T-helper 2 cell (primary cell): Measurements from ENCODE around the gene MYEOV.
A peak's percentile ranks its signal among the peaks of the same experiment; 100 is the strongest.

ENCODE experiments used
- DNase-seq, 5 experiments: peaks; one replicate each; pipeline versions ENCODE4 v3.0.0 to v3.0.0-alpha.2; 2012 to 2022

Gene MYEOV

GRCh38 chr11:69287968-69288882 lies 5.7 kb upstream of the MYEOV start:
- DNase-seq = no peak

- DNase-seq = no peak
Measured at GRCh38 chr11:69288883-69289242, 5.1 kb upstream of the MYEOV start.

GRCh38 chr11:69290806-69291205 lies 3.1 kb upstream of the MYEOV start:
- DNase-seq = no peak

- DNase-seq = no peak
Measured at GRCh38 chr11:69291459-69292110, 2.4 kb upstream of the MYEOV start.

GRCh38 chr11:69292221-69292648 lies 1.7 kb upstream of the MYEOV start:
- peak; percentile 15 to 49 (median 36) for DNase-seq

- DNase-seq = no peak
Measured at GRCh38 chr11:69293087-69293486, 868 bp upstream of the MYEOV start.

- no peak for DNase-seq
Measured at GRCh38 chr11:69294571-69295078, 670 bp downstream of the MYEOV start.

GRCh38 chr11:69295079-69295994 lies 1.4 kb downstream of the MYEOV start:
- no peak for DNase-seq

GRCh38 chr11:69295995-69296889 lies 2.3 kb downstream of the MYEOV start:
- DNase-seq = no peak

- peak in 4 of 5 experiments; percentile 57 to 91 (median 82) for DNase-seq
Measured at GRCh38 chr11:69296890-69297786, 3.2 kb downstream of the MYEOV start.

- peak in 3 of 5 experiments; percentile 32 to 71 (median 38) for DNase-seq
Measured at GRCh38 chr11:69297787-69298266, 3.9 kb downstream of the MYEOV start.

- DNase-seq = peak in 1 of 5 experiments; percentile 24
Measured at GRCh38 chr11:69298267-69299022, 4.5 kb downstream of the MYEOV start.

GRCh38 chr11:69299023-69299461 lies 5.1 kb downstream of the MYEOV start:
- DNase-seq = no peak

- no peak for DNase-seq
Measured at GRCh38 chr11:69299572-69299971, 5.6 kb downstream of the MYEOV start.

- no peak for DNase-seq
Measured at GRCh38 chr11:69300120-69301060, 6.4 kb downstream of the MYEOV start.

GRCh38 chr11:69301081-69301454 lies 7.1 kb downstream of the MYEOV start:
- DNase-seq = no peak

- DNase-seq = no peak
Measured at GRCh38 chr11:69301455-69302401, 7.8 kb downstream of the MYEOV start.
